Endothelial cell of umbilical vein (primary cell): ENCODE results near the gene PRKAR2B. TPM values are rescaled to one million over a fixed set of nuclear protein-coding genes. Genes with fewer than 3 reads are reported as not detected.

Experiments used
- BruUV-seq: library from RNA; stranded (reverse); fragments of 400-500 nt; replicated peaks from 2 replicates; lab custom pipeline; 2021; lab: Mats Ljungman, UMichigan
- CTCF ChIA-PET: fragments of 300-600, 350-600 bp; sonication (Branson Sonifier 250); formaldehyde crosslinking; loops from one replicate; lab custom pipeline; 2021; ENCODE audit warnings: antibody characterized with exemption, inconsistent platforms; lab: Charles Lee
- POLR2A ChIA-PET: fragments of 300-600, 350-600 bp; sonication (Branson Sonifier 250); formaldehyde crosslinking; loops from one replicate; lab custom pipeline; 2021; ENCODE audit warnings: antibody characterized with exemption, inconsistent platforms; lab: Charles Lee
- DNase-seq: peaks from one replicate; pipeline ENCODE4 v3.0.0-alpha.2; 2011; ENCODE audit warnings: low read depth, low spot score
- FAIRE-seq: peaks from 2 replicates; lab custom pipeline; 2011; peaks lifted over from hg19 to GRCh38; lab: Jason Lieb, UNC
- H2AFZ ChIP-seq: 2 replicates; pipeline ENCODE4 v1.6.0; 2012; ENCODE audit warnings: low read depth, low read length, control low read depth, inconsistent platforms
- H3K27ac ChIP-seq: 2 replicates; pipeline ENCODE4 v1.5.1; 2011; ENCODE audit warnings: low read depth, mild to moderate bottlenecking, control low read depth, low read length, moderate library complexity; ENCODE audit not compliant: insufficient read depth
- H3K27me3 ChIP-seq, 2 experiments: 2 replicates each; pipeline versions ENCODE4 v1.6.0 to v1.6.1; 2011; ENCODE audit warnings: low read length in 2 of 2, mixed read lengths in 1 of 2; ENCODE audit not compliant: control insufficient read depth in 2 of 2, insufficient read depth in 2 of 2
- H3K36me3 ChIP-seq, 2 experiments: 2 replicates in 1 of 2; 3 replicates in 1 of 2; pipeline ENCODE4 v1.5.1; 2011; ENCODE audit warnings: low read length in 2 of 2, mild to moderate bottlenecking in 1 of 2, moderate library complexity in 1 of 2; ENCODE audit not compliant: control insufficient read depth in 2 of 2, insufficient read depth in 2 of 2; ENCODE audit errors: extremely low read depth in 1 of 2
- H3K4me1 ChIP-seq: 3 replicates; pipeline ENCODE4 v1.5.1; 2011; ENCODE audit warnings: mild to moderate bottlenecking, low read length; ENCODE audit not compliant: control insufficient read depth, insufficient read depth; ENCODE audit errors: extremely low read depth
- H3K4me2 ChIP-seq: 2 replicates; pipeline ENCODE4 v1.6.1; 2011; ENCODE audit warnings: low read length, control low read depth, mixed read lengths; ENCODE audit not compliant: insufficient read depth
- H3K4me3 ChIP-seq, 3 experiments: fragments of 200-600 bp in 1 of 3; sonication (generic), shearing (Covaris generic) in 1 of 3; replicated peaks in 1 of 3; 2 replicates each; pipeline ENCODE4 v1.5.1; 2011 to 2016; ENCODE audit warnings: control low read depth in 3 of 3, low read length in 3 of 3, mild to moderate bottlenecking in 2 of 3, inconsistent platforms in 1 of 3, low read depth in 1 of 3, moderate library complexity in 1 of 3; ENCODE audit not compliant: insufficient read depth in 1 of 3
- H3K79me2 ChIP-seq: 2 replicates; pipeline ENCODE4 v1.6.0; 2012; ENCODE audit warnings: low read length, inconsistent platforms; ENCODE audit not compliant: control insufficient read depth, insufficient read depth
- H3K9ac ChIP-seq: replicated peaks from 2 replicates; pipeline ENCODE3; 2011; ENCODE audit warnings: low read length, control low read depth; ENCODE audit not compliant: insufficient read depth; ENCODE audit errors: extremely low read depth
- H3K9me1 ChIP-seq: replicated peaks from 3 replicates; pipeline ENCODE4 v1.6.0; 2011; ENCODE audit warnings: mild to moderate bottlenecking, low read length; ENCODE audit not compliant: control insufficient read depth, insufficient read depth; ENCODE audit errors: extremely low read depth
- H3K9me3 ChIP-seq: replicated peaks from 2 replicates; pipeline ENCODE4 v1.5.1; 2012; ENCODE audit warnings: low read length, inconsistent platforms; ENCODE audit not compliant: control insufficient read depth, insufficient read depth
- H4K20me1 ChIP-seq: replicated peaks from 2 replicates; pipeline ENCODE3; 2011; ENCODE audit warnings: mild to moderate bottlenecking, low read length; ENCODE audit not compliant: control insufficient read depth, insufficient read depth; ENCODE audit errors: extremely low read depth
- EZH2 ChIP-seq: IDR thresholded peaks from 2 replicates; pipeline ENCODE4 v1.6.1; 2012; ENCODE audit warnings: borderline replicate concordance, low read depth, mild to moderate bottlenecking, moderate library complexity, low read length, inconsistent platforms; ENCODE audit not compliant: severe bottlenecking
- FOS ChIP-seq: IDR thresholded peaks from 2 replicates; pipeline ENCODE4 v1.6.1; 2011; ENCODE audit warnings: mild to moderate bottlenecking, low read length, moderate library complexity, borderline replicate concordance; ENCODE audit not compliant: insufficient read depth
- GATA2 ChIP-seq: IDR thresholded peaks from 2 replicates; pipeline ENCODE4 v1.7.0; 2011; ENCODE audit warnings: low read depth, mild to moderate bottlenecking, moderate library complexity, mixed read lengths, low read length; ENCODE audit not compliant: insufficient read length, insufficient read depth
- JUN ChIP-seq: IDR thresholded peaks from 2 replicates; pipeline ENCODE4 v1.6.1; 2011; ENCODE audit warnings: borderline replicate concordance, low read depth; ENCODE audit not compliant: insufficient read length, insufficient read depth
- MAX ChIP-seq: IDR thresholded peaks from 2 replicates; pipeline ENCODE4 v1.6.1; 2011; ENCODE audit not compliant: insufficient read depth, insufficient read length
- MYC ChIP-seq: IDR thresholded peaks from one replicate; pipeline ENCODE4 v1.6.1; 2011; ENCODE audit warnings: mild to moderate bottlenecking, low read depth, low read length
- POLR2A ChIP-seq: IDR thresholded peaks from 2 replicates; pipeline ENCODE4 v1.6.1; 2012; ENCODE audit warnings: low read depth, mild to moderate bottlenecking, control low read depth, low read length
- POLR2AphosphoS5 ChIP-seq: IDR thresholded peaks from 2 replicates; pipeline ENCODE4 v1.6.1; 2012; ENCODE audit warnings: low read depth, mild to moderate bottlenecking, control low read depth, low read length, moderate library complexity; ENCODE audit not compliant: insufficient read depth
- dilution Hi-C: fragments of 300-500 bp; cut with MboI; formaldehyde crosslinking; loops from one replicate; pipeline ENCODE4 v1.15.0; 2019; ENCODE audit warnings: low sequenced_read_pairs; ENCODE audit not compliant: extremely low pct_ligation_motif_present
- intact Hi-C: fragments of 100-400 bp; cut with micrococcal nuclease; formaldehyde crosslinking; loops from one replicate; pipeline ENCODE4 v1.10.0; 2022
- polyA plus RNA-seq, 4 experiments: library from polyadenylated mRNA; depleted of rRNA in 3 of 4; stranded (reverse) in 3 of 4; unstranded in 1 of 4; fragments of >200 nt; gene quantifications; 2 replicates each; pipeline versions ENCODE4 v1.2.1 to v1.2.3, GENCODE V29; 2011 to 2012; ENCODE audit warnings: missing spikeins in 1 of 4
- total RNA-seq: library from RNA; stranded (reverse); gene quantifications from 2 replicates; pipeline ENCODE4 v1.2.3, GENCODE V29; 2021
- TF ChIP-seq, protein P1 (sequence below), 2 donors: IDR thresholded peaks; 1 replicate in 1 of 2; 2 replicates in 1 of 2; pipeline ENCODE4 v1.5.1; 2011; ENCODE audit warnings: low read length in 2 of 2, mild to moderate bottlenecking in 2 of 2, moderate library complexity in 2 of 2, control low read depth in 1 of 2, inconsistent platforms in 1 of 2, low read depth in 1 of 2; ENCODE audit not compliant: insufficient read depth in 1 of 2; ENCODE audit errors: extremely low read depth in 1 of 2

PRKAR2B gene
- total and polyA plus RNA-seq, 2 donors (not counting 3 experiments of a cell fraction or from before 2014, with no cell fraction given) = 10.7 to 39.8 TPM

- Histone ChIP-seq H4K20me1 (no peaks in the 10 kb centered on the region), H3K4me2 (no peak overlapping the region), H3K36me3 (no peaks in the 10 kb centered on the region), H2AFZ (no peak overlapping the region), H3K27ac (no peak overlapping the region), H3K79me2 (no peaks in the 10 kb centered on the region), H3K9me3 (no peaks in the 10 kb centered on the region), H3K27me3 (peaks cover 0 to 2% of the 10 kb centered on the region in 2 experiments), H3K9ac (no peak overlapping the region), H3K4me3 (no peak overlapping the region), H3K9me1 (no peaks in the 10 kb centered on the region), H3K4me1 (peaks cover 5% of the 10 kb centered on the region)
- no peak for FAIRE-seq
- no TSS peak for BruUV-seq
- POLR2A ChIA-PET = no interaction called here
- dilution Hi-C loops = no loop called here
- TF ChIP-seq, protein P1, sequence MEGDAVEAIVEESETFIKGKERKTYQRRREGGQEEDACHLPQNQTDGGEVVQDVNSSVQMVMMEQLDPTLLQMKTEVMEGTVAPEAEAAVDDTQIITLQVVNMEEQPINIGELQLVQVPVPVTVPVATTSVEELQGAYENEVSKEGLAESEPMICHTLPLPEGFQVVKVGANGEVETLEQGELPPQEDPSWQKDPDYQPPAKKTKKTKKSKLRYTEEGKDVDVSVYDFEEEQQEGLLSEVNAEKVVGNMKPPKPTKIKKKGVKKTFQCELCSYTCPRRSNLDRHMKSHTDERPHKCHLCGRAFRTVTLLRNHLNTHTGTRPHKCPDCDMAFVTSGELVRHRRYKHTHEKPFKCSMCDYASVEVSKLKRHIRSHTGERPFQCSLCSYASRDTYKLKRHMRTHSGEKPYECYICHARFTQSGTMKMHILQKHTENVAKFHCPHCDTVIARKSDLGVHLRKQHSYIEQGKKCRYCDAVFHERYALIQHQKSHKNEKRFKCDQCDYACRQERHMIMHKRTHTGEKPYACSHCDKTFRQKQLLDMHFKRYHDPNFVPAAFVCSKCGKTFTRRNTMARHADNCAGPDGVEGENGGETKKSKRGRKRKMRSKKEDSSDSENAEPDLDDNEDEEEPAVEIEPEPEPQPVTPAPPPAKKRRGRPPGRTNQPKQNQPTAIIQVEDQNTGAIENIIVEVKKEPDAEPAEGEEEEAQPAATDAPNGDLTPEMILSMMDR (IDR thresholded peaks at IDR 0.05; ENCODE audit: extremely low read depth in 1 of 2, insufficient read depth in 1 of 2, low read depth in 1 of 2, low read length in 2 of 2) = no peak
- TF ChIP-seq POLR2AphosphoS5 (no peak), MYC (no peak), JUN (no peak), EZH2 (no peak), FOS (no peak), GATA2 (no peak), MAX (no peak), POLR2A (no peak)
- DNase-seq = no peak
- CTCF ChIA-PET = interaction anchor here (1.1 kb wide), 1 partner anchor 15 kb away, joined by 3 read pairs; no protein-coding TSS in a partner anchor
- intact Hi-C loops = no loop called here
These were observed 34.7 kb upstream of the PRKAR2B start for GRCh38 chr7:107009846-107010203.
